Coronary artery (tissue), 2 donors: ENCODE data around the gene PAX3.

Experiments used
- DNase-seq: peaks from one replicate; pipeline ENCODE4 v3.0.0-alpha.2; 2017; ENCODE audit warnings: low spot score
- H3K27ac ChIP-seq, 2 donors: fragments of 200-600 bp; sonication (generic); one replicate each; pipeline ENCODE4 v1.5.1; 2016 to 2019
- H3K4me3 ChIP-seq: fragments of 200-600 bp; sonication (generic); 2 replicates; pipeline ENCODE4 v1.5.1; 2016; ENCODE audit warnings: mild to moderate bottlenecking, moderate library complexity
- TF ChIP-seq, protein P1 (sequence below): fragments of 200-600 bp; sonication (generic); IDR thresholded peaks from one replicate; pipeline ENCODE4 v1.5.1; 2019; ENCODE audit warnings: antibody characterized with exemption

Gene PAX3

DNA sequence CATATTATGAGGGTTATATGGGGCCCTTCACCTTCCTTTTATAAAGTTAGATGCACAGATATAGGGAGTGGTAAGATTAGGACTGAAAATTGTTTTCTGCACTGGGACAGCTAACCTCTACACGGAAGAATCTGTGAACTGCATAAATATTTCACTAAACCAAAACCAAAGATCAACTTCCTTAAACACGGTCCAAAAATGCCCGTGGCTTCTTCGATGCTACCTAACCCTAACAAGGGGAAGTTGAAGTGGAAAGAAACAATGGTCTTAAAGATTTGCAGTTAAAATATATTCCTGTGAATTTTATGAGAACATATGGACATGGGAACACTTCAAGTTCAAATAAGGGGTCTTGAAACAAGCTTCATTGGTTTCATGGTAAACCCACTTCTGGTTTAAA lies 33.3 kb upstream of the PAX3 start:
- no peak overlapping the region for H3K27ac ChIP-seq
- TF ChIP-seq, protein P1, sequence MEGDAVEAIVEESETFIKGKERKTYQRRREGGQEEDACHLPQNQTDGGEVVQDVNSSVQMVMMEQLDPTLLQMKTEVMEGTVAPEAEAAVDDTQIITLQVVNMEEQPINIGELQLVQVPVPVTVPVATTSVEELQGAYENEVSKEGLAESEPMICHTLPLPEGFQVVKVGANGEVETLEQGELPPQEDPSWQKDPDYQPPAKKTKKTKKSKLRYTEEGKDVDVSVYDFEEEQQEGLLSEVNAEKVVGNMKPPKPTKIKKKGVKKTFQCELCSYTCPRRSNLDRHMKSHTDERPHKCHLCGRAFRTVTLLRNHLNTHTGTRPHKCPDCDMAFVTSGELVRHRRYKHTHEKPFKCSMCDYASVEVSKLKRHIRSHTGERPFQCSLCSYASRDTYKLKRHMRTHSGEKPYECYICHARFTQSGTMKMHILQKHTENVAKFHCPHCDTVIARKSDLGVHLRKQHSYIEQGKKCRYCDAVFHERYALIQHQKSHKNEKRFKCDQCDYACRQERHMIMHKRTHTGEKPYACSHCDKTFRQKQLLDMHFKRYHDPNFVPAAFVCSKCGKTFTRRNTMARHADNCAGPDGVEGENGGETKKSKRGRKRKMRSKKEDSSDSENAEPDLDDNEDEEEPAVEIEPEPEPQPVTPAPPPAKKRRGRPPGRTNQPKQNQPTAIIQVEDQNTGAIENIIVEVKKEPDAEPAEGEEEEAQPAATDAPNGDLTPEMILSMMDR = no peak
- DNase-seq = no peak
- H3K4me3 ChIP-seq = no peak overlapping the region

DNA sequence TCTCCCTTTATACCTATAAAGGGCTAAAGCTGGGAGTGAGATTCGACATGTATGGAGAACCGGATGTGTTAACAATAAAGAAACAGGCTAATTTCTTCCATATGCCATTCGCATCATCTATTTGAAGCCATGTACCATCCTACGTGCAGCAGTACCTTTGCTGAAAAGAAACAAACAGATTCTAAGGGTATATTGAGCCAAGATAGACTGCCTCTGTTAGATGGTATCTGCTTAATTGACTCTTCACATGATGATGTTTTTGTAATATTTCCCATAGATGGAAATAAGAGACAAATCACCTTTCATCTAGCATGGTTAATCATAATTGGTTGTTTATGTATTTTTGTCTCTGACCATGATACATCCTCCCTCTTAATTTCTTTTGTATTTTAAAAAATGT lies 32.1 kb upstream of the PAX3 start:
- Histone ChIP-seq H3K4me3 (no peak overlapping the region), H3K27ac (no peak overlapping the region)
- TF ChIP-seq, protein P1 = no peak
- DNase-seq = no peak

DNA sequence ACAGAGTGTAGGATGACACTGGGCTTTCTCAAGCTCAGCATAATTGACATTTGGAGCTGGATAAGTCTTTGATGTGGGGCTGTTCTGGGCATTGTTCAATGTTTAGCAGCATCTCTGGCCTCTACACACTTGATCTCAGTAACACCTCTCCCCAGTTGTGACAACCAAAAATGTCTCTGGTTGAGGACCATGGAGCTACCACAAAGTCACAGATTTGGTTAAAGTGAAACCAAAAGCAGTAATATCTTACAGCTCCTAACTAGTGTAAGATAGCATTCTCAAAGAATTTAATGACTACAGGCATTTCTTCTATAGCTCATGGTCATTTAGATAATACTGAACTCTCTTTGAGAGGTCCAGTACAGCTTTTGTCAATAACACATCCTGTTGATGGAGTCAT lies 23.4 kb upstream of the PAX3 start:
- TF ChIP-seq, protein P1 = no peak
- no peak for DNase-seq
- Histone ChIP-seq H3K27ac (no peak overlapping the region), H3K4me3 (no peak overlapping the region)

DNA sequence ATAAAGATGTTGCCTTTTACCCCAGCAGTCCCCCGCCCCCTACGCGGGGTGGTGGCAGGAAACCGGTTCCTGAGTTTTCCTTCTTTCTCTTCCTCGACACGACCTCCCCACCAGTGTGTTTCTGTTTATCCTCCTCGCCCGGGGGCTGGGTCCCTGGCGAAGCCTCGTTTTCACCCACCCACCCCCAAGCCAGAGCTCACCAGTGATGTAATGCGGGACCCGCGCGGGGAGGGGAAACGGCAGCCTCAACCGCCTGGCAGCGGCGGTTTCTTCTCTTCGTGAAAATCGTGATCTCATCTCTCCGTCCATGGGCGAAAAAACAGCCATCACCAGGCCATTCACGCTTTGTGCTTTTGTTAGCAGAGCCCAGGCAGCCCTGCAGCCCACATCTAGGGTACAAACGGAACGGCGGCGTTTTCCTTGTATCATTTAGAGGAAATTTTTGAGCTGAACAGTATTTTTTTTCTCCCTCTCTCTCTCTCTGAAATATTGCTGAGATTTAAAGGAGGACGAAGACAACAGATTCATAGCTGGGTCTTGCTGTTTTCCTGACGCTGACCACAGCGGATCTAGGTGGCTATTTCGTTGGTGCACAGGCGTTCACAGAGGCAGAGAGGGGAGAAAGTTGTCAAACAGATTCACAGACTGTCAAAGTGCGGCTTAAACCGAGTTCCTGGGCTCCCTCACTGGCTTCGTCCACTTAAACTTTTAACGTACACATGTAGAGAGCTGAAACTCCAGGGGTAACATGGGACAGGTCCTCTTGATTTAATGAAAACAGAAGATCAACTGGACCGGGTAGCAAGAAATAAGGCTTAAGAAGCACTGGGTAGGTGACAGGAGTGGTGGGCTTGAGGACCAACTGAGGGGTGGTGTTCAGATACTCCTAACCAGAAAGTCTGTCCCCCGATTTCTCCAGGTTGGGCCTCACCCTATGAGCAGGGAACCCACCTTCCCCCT lies 21.9 kb upstream of the PAX3 start:
- Histone ChIP-seq H3K4me3 (peak overlapping the region; percentile 73), H3K27ac (no peak overlapping the region)
- TF ChIP-seq, protein P1 = no peak
- DNase-seq = no peak

DNA sequence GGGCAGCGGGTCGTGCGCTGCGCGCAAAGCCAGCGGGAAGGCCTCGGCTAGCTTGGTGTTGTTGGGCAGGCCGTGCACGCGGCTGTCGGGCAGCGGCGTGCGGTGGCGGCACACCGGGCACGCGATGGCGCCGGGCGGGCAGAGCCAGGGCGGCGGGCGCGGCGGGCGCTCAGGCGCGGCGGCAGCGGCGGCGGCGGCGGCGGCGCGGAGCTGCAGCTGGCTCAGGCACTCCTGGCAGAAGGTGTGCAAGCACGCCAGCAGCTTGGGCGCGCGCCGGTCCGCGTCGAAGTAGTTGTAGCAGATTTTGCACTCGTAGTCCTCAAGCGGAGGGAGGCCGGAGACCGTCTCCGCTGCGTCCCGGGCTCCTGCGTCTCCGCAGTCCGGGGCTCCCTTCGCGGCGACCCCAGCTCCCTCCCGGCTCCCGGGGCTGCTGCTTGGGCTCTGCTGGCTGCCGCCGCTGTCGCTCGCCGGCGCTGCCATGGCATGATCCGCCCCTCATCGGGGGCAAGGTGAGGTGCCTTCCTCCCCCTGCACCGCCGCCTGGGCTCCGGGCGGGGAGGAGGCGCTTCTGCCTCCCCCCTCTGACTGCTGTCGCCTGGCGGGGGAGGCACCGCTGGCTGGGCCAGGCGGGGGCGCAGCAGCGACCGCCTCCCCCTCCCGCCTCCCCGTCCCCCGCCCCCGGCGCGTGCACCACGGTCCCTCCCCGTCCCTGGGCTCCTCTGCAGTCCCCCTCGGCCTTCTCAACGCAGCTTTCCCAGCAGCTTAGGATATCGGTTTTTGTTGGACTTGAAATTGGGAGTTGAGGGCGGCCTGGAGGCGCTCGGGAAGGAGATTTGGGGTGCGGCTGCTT lies 21.0 kb upstream of the PAX3 start:
- H3K27ac ChIP-seq = peak overlapping the region in 1 of 2 donors; percentile 50
- peak overlapping the region; percentile 73 for H3K4me3 ChIP-seq
- TF ChIP-seq, protein P1 = no peak
- no peak for DNase-seq

DNA sequence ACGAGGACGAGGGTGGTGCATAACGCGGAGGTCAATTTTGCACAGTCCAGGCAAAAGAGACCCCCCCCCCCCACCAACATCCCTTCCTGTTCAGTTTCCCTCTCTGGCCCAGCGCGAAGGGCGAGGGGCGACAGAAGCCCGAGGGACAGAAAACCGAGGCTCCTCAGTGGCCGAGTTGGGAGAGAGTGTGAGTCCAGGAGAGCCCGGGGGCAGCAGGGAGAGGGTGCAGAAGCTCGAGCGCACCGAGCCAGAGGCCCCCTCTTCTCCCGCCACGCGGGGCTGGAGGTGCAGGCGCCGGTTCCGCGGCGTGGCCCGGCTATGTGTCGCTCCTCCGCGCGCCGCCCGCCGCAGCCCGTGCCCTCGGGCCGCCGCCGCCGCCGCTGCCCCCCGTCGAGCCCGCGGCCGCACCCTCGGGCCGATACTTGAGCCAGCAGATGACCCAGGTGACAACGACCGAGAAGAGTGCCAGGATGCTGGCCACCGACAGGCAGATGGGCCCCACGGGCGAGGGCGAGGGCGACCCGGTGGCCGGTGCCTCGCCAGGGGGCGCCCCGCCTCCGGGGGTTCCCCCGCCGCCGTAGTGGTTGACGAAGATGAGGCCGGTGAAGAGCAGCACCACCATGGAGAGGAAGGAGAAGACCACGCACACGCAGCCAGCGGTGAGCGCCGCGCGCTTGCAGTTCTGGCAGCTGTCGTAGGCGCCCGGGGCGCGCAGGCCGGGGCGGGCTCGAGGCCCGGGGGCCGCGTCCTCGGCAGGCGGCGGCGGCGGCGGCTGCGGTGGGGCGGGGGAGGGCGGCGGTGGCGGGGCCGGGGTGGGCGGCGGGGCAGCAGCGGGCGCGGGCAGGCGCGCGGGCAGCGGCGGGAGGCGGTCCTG lies 20.2 kb upstream of the PAX3 start:
- no peak for DNase-seq
- peak overlapping the region in 1 of 2 donors; percentile 50 for H3K27ac ChIP-seq

More for the DNA sequence above, 20.2 kb upstream of the PAX3 start:
- TF ChIP-seq, protein P1 = no peak
- peak overlapping the region; percentile 73 for H3K4me3 ChIP-seq
